GM12891 (cell line): ENCODE measurements around the gene DKK1.

Experiments
- PAX5 ChIP-seq: IDR thresholded peaks from 2 replicates; pipeline ENCODE4 v1.6.1; 2011; ENCODE audit warnings: low read length, moderate library complexity, mild to moderate bottlenecking; ENCODE audit not compliant: insufficient read depth, severe bottlenecking
- POLR2A ChIP-seq: IDR thresholded peaks from 2 replicates; pipeline ENCODE4 v1.6.1; 2011; ENCODE audit warnings: low read depth, low read length, control low read depth
- POLR2AphosphoS5 ChIP-seq: IDR thresholded peaks from 2 replicates; pipeline ENCODE4 v1.6.1; 2011; ENCODE audit warnings: low read depth, low read length, control low read depth
- TAF1 ChIP-seq: IDR thresholded peaks from 2 replicates; pipeline ENCODE4 v1.6.1; 2011; ENCODE audit warnings: low read depth, low read length, control low read depth

DNA sequence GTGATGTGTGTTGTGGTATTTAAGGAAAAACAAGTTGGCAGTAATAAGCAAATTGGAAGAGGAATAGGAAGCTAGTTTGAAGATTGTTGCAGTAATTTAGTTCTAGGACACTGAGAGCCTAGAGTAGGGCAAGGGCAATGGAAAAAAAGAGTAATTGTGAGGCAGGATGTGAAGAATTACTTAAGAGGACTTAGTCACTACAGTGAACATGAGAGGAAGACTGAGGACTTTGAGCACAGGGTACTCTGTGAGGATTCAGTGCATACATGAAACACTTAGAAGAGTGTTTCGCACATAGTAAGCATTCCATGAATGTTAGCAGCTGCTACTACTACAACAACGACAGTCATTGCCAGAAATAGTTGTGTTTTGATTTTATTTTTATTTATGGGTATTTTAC is 30.9 kb upstream of the DKK1 start:
- TF ChIP-seq PAX5 (no peak), POLR2A (no peak), POLR2AphosphoS5 (no peak), TAF1 (no peak)
